Stimulated activated CD8-positive, alpha-beta memory T cell treated with anti-CD3 and anti-CD28 coated beads, Interleukin-4, amount 100 ng/mL, for 1 hour (primary cell): ENCODE results near the gene PIP5K1B.
A peak's percentile ranks its signal among the peaks of the same experiment; 100 is the strongest.

ENCODE experiments used
- DNase-seq, 2 donors: peaks; one replicate each; pipeline ENCODE4 v3.0.0-alpha.2; 2020; ENCODE audit warnings: low read depth in 2 of 2, low spot score in 1 of 2

The PIP5K1B gene

DNA sequence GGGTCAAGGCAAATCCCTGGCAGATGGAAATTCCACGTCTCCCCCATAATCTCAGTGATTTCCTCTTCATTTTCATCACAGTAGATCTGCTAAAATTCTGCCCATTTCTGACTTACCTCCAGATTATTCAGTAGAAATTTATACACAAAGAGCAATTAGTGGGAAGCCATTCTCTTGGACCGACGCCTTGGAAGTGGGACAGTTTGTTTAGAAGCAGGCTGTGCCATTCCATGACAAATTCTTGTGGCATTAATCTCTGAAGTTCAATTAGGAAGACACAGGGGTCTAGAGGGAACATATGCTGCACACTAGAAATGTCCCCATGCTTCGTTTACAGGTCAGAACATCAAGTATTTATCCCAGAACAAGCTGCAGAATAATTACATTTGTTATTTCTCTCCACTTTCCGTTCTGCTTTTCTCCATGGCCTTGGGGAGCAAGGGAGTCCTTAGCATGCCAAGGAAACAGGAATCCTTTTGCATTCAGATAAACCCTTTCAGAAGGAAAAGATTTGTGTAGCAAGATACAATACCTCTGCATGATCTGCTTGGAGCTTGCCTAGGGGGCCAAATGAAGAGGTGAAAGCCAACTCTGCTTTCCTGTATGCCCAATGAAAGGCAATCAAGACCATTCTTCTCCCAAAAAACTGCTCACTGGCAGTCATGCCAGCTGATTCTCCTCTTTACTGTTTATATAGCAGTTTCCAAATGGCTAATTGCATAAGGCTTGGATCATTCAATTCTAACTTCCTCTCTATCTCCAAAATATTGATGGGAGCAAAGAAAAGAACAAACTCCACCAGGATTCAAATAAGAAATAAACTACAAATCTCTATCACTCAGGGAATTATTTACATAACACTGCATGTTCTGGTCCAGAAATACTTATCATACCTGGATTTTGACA, 311.4 kb downstream of the PIP5K1B start:
- no peak for DNase-seq

DNA sequence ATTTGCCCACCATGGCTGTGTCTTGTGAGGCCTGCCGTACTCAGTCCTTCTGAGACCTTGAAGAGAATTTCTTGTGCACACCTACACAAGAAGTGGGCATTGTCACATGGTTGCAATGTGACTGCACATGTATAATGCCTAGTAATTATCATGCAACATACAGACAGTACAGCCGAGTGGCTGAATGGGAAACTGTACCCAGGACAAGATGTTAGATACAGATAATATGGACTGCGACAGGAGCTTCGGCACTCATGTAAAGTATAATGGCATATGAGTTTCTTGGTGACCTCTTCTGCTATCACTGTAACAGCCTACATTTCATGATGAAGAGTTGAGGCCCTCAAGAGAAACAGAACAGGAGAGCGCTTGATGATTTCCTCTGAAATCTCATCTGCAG, 313.7 kb downstream of the PIP5K1B start:
- DNase-seq, result no peak

DNA sequence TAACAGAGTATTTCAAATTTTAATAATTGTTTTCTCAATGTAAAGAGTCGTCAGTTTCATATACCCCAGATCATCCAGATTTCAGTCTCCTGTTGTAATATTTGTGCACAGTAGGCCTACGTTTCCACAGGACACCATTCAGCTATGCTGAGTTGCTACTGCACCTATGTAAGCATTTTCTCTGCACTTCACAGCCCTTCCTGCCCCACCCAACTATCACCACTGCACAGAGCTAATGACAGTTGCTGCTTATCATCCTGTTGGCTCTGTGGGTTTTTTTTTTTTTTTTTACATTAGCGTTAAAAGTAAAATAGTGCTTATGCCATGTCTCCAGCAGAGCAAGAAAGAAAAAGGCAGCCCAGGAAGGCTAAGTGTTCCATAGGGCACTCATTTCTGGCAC, 314.8 kb downstream of the PIP5K1B start:
- peak in 1 of 2 donors; percentile 10 for DNase-seq

DNA sequence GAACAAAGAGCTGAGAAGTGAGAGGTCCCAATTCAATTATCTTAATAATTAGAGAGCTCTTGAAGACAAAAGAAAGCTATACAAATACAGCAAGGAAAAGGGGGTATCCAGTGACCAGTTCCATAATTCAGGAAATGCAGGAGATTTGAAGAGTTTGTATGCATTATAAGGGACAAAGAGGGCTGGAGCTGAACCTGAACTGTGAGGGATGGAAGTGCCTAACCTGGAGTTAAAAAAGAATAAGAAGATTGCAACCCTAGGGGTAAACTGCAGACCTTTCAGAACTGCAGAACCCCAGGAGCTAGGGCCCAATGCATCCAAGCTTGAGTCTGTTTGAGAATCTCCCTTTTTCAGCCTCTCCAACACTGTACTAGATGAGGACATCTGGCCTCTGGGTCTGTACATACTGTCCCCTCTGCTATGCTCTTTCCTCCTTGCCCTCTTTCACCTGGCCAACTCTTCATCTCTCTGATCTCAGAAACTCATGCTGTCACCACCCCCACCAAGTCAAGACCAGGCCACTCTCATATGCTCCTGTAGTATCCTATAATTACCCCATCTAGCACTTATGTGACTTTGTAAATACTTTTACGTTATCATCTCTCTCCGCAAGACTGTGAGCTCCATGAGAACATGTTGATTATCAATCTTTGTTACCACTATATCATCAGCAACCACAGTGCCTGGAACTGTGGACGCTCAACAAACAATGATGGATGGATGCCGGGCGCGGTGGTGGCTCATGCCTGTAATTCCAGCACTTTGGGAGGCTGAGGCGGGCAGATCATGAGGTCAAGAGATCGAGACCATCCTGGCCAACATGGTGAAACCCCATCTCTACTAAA, 315.5 kb downstream of the PIP5K1B start:
- no peak for DNase-seq

DNA sequence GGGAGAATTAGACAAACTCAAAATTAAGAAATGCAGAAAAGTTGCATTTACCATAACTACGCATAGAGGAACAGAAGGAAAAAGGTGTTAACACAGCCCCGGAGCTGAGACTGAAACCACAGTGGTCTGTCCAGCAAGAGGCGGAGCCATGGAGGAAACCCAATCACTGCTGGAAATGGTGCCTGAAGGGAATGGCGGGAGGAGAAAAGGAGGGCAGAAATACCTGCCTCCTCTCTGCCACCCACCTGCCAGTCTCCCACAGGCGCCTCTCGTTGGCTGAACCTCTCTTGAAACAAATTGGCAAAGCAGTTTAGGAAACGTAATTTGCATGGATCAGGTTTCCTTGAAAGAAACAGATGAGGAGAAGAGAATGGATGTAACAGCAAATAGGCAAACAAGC, 318.6 kb downstream of the PIP5K1B start:
- no peak for DNase-seq

DNA sequence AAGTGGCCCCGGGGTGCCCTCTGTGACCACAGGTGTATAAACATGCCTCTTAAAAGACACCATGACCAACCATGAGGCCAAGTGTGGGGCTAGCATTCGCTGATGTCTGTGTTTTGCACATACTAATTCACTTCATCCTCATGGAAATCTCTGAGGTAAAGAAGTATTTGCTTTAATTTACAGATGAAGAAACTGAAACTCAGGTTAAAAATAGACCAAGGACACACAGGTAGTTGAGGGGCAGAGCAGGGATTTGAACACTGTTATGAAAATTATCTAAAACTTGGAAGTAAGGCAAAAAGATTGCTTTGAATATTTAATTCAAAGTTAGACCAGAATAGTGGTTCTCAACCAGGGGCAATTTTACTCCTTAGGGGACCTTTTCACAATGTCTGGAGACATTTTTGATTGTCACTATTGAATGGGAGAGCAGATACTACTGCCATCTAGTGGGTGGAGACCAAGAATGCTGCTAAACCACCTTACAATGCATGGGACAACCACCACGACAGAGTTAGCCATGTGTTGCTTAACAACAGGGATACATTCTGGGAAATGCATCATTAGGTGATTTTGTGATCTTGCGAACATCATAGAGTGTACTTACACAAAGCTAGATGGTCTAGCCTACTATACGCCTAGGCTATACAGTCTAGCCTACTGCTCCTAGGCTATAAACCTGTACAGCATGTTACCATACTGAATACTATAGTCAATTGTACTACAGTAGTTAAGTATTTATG, 322.5 kb downstream of the PIP5K1B start:
- DNase-seq, result peak in 1 of 2 donors; percentile 6

DNA sequence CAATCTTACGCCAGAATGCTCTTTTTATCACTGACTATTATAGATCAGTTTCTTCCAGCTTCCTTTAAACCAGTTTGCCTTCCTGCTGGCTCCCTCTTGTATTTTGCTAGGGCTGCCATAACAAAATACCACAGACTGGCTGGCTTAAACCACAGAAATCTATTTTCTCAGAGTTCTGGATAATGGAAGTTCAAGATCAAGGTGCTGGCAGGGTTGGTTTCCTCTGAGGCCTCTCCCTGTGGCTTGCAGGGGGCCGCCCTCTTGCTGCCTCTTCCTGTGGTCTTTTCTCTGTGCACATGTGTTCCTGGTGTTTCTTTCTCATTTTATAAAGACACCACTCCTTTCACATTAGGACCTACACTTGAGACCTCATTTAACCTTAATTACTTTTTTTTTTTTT, 323.7 kb downstream of the PIP5K1B start:
- DNase-seq, result no peak

DNA sequence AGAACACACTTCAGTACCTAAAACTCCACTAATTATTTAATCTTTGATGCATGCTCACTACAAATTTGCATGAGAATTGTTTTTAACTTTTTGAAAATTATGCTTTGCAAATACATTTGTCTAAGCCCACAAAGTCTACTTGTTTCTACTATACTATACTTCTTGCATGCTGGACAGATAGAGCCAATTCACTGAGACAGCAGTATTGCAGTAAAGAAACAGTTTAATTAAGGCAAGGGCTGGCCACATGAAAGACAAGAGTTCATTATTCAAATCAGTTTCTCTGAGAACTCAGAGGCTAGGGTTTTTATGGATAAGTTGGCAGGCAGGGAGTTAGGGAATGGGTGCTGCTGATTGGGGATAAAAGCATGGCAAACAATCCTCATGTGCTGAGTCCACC, 324.5 kb downstream of the PIP5K1B start:
- no peak for DNase-seq

DNA sequence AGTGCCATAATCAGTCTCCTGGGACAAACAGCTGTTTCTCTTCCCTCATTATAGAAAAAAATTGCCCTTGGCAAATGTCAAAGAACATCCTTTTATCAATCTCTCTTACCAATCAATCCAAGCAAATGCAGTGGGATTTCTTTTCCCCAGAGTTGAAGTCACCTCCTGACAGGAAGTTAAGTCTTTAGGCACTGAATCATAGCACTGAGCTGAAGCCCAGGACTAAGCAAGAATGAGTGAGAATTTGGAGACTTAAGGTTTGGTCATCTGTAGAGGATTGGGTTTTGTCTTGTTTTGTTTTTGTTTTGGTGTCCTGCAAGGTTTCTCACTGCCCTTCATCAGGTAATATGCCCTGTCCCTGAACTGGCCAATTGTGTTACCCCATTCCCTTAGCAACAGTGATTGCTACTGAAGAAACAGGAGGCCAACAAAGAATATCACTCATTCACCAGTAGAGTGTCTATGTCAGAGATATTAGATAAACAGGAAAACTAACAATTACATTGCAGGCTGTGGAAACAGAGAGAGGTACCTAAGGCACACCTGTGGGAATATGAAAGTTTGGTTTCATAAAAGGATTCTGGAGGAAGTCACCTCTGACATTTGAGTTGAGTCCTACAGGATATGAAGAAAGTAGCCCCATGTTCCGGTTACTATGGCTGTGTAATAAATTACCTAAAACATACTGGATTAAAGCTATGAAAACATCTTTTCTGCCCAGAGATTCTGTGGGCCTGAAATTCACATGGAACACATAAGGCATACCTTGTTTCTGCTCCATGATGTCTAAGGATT, 326.0 kb downstream of the PIP5K1B start:
- no peak for DNase-seq

DNA sequence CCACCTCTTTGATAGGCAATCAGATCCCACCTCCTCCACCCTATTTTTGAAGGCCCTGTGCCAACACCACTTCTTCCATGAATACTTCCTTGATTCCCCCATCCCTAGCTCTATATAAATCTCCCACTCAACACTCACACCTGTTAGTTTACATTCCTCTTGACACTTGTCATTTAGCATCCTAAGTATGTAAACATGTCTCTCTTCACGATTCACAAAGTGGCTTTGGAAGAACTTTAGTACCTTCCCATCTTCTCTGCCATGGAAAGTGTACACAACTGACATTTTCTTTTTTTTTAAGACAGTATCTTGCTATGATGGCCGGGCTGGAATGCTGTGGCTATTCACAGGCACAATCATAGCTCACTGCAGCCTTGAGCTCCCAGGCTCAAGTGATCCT, 329.0 kb downstream of the PIP5K1B start:
- no peak for DNase-seq

DNA sequence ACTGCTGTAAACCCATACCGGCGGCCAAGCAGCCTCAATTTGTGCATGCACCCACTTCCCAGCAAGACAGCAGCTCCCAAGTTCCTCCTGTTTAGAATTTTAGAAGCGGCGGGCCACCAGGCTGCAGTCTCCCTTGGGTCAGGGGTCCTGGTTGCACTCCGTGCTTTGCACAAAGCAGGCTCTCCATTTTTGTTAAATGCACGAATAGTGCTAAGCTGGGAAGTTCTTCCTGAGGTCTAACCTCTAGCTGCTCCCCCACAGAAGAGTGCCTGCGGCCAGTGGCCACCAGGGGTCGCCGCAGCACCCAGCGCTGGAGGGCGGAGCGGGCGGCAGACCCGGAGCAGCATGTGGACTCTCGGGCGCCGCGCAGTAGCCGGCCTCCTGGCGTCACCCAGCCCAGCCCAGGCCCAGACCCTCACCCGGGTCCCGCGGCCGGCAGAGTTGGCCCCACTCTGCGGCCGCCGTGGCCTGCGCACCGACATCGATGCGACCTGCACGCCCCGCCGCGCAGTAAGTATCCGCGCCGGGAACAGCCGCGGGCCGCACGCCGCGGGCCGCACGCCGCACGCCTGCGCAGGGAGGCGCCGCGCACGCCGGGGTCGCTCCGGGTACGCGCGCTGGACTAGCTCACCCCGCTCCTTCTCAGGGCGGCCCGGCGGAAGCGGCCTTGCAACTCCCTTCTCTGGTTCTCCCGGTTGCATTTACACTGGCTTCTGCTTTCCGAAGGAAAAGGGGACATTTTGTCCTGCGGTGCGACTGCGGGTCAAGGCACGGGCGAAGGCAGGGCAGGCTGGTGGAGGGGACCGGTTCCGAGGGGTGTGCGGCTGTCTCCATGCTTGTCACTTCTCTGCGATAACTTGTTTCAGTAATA, 330.6 kb downstream of the PIP5K1B start, which contains the start of gene FXN:
FXN (plus strand) TSS at position 315 of the 871 bp plus-strand sequence; CDS start at position 346, 31 bp downstream.
- DNase-seq, result peak; percentile 49 to 60

DNA sequence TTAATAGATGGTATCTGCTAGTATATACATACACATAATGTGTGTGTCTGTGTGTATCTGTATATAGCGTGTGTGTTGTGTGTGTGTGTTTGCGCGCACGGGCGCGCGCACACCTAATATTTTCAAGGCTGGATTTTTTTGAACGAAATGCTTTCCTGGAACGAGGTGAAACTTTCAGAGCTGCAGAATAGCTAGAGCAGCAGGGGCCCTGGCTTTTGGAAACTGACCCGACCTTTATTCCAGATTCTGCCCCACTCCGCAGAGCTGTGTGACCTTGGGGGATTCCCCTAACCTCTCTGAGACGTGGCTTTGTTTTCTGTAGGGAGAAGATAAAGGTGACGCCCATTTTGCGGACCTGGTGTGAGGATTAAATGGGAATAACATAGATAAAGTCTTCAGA, 331.3 kb downstream of the PIP5K1B start:
- DNase-seq, result no peak

DNA sequence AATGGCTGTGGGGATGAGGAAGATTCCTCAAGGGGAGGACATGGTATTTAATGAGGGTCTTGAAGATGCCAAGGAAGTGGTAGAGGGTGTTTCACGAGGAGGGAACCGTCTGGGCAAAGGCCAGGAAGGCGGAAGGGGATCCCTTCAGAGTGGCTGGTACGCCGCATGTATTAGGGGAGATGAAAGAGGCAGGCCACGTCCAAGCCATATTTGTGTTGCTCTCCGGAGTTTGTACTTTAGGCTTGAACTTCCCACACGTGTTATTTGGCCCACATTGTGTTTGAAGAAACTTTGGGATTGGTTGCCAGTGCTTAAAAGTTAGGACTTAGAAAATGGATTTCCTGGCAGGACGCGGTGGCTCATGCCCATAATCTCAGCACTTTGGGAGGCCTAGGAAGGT, 331.8 kb downstream of the PIP5K1B start:
- DNase-seq, result no peak

DNA sequence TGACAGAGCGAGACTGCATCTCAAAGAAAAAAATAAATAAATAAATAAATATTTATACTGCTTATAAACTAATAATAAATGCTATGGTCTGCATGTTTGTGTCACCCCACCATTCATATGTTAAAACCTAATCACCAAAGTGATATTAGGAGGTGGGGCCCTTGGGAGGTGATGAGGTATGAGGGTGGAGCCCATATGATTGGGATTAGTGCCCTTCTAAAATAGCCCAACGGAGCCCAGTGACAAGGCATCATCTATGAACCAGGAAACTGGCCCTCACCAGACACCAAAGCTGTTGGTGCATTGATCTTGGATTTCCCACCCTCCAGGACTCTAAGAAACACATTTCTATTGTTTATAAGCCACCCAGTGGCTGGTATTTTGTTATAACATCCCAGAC, 335.6 kb downstream of the PIP5K1B start:
- DNase-seq, result no peak

DNA sequence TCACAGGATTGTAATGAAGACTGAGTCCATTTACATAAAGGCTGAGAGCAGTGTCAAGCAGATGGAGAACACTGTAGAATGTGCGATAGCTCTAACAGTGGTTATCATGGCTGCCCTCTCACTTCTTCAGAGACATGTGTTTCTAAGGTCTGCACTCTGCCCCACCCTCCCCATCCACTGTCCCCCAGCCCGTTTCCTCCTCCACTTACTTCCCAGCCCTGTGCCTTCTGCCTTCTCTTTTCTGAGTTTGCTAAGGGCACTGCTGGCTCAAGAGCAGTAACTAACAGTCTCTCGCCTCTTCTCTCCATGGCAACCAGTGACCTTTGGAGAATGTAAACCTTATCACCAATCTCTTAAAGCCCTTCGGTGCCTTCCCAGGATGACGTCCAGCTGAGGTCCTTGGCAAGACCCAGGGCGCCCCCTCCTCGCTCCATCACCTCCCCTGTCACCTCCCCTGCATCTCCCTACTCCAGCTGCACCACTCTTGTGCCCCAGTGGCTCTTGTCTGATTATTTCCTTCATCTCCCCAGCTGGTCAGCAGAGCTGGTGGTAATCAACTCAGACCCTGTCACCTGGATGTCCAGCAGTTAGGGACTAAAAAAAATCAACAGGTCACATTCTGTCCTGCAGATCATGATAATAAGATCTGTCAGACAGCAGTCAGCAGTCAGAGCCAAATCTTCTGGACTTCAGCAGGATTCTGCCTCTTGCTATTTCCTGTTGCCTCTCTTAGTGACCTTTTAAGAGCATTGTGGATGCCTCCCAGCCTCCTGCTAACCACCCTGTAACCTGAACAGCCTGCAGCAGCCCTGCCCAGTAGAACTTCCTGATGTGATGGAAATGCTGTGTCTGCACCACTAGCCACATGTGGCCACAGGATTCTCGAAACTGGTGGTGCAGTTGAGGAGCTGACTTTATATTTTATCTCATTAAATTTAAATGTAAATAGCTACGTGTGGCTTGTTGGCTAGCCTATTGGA, 339.5 kb downstream of the PIP5K1B start:
- no peak for DNase-seq

DNA sequence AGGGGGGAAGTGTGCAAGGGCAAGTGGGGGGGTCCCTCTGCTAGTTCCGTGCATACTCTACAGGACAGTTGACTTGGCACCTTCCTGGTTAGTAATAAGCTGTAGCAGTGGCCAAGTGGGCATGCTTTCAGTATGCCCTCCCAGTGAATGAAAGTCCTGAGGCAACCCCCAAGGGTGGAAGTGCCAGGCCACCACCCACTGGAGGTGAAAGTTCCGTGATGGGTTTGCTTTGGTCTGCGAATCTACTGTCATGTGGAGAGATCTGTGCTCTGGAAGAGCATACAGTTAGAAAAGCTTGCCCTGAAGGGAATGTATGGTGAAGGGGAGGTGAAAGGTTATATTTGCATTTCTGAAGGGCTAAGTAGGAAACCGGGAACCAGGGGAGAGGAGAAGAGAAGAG, 340.8 kb downstream of the PIP5K1B start:
- no peak for DNase-seq

DNA sequence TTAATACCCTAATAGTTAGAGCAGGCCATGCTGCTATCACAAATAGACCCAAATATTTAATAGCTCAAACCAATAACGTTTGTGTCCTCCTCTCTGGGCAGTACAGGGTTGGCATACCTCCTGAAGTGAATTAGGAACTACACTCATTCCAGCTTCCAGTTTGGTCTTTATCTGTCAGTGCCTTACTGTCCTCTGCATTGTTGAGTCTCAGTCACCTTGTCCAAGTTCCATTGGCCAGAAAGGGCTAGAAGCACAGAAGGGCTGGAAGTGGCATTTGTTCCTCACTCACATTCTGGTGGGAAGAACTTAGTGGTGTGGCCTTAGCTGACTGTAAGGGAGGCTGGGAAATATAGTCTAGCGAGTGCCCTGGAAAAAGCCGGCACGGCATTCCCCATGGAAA, 341.7 kb downstream of the PIP5K1B start:
- no peak for DNase-seq

DNA sequence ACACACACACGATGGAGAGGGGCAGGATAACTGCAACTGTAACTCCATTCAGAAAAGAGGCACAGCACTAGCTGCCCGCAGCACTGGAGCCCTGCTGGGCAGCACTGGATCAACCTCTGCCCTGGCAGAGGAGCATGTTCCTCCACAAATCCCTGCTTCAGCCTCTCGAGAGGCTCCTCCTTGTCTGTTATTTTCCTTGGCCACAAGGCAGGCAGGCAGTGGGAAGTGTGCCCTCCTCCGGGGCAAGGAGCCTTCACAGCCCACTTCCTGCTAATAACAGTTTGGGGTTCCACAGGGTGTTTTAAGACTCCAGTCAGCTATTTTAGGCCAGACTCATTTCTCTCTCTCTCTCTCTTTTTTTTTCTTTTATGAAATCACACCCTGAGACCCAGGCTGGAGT, 342.3 kb downstream of the PIP5K1B start:
- no peak for DNase-seq
